Astrocyte (in vitro differentiated cells and primary cell): ENCODE data around the gene ILF3. TPM values are rescaled to one million over a fixed set of nuclear protein-coding genes. Genes with fewer than 3 reads are reported as not detected.

Experiments used
- DNase-seq: peaks from one replicate; pipeline ENCODE4 v3.0.0-alpha.2; 2010; ENCODE audit warnings: low read depth
- FAIRE-seq: peaks from 2 replicates; lab custom pipeline; 2011; peaks lifted over from hg19 to GRCh38; lab: Jason Lieb, UNC
- H2AFZ ChIP-seq: 2 replicates; pipeline ENCODE4 v1.6.0; 2012; ENCODE audit warnings: low read depth, low read length, inconsistent platforms
- H3K27ac ChIP-seq: 2 replicates; pipeline ENCODE4 v1.5.1; 2011; ENCODE audit warnings: low read depth, low read length, inconsistent platforms
- H3K27me3 ChIP-seq: 2 replicates; pipeline ENCODE4 v1.6.0; 2011; ENCODE audit warnings: low read length, inconsistent platforms; ENCODE audit not compliant: insufficient read depth
- H3K36me3 ChIP-seq: 2 replicates; pipeline ENCODE4 v1.5.1; 2011; ENCODE audit warnings: low read length, inconsistent platforms; ENCODE audit not compliant: insufficient read depth
- H3K4me1 ChIP-seq: 2 replicates; pipeline ENCODE4 v1.5.1; 2011; ENCODE audit warnings: low read length, inconsistent platforms; ENCODE audit not compliant: insufficient read depth
- H3K4me2 ChIP-seq: 2 replicates; pipeline ENCODE4 v1.6.0; 2012; ENCODE audit warnings: low read length, inconsistent platforms
- H3K4me3 ChIP-seq: 2 replicates; pipeline ENCODE4 v1.5.1; 2011; ENCODE audit warnings: low read depth, mild to moderate bottlenecking, low read length, inconsistent platforms; ENCODE audit not compliant: insufficient read depth
- H3K79me2 ChIP-seq: 2 replicates; pipeline ENCODE4 v1.6.0; 2012; ENCODE audit warnings: mild to moderate bottlenecking, low read length, inconsistent platforms; ENCODE audit not compliant: insufficient read depth
- H3K9ac ChIP-seq: 2 replicates; pipeline ENCODE4 v1.6.0; 2012; ENCODE audit warnings: mild to moderate bottlenecking, low read length, inconsistent platforms
- H3K9me3 ChIP-seq: 2 replicates; pipeline ENCODE4 v1.5.1; 2012; ENCODE audit warnings: low read depth, mild to moderate bottlenecking, low read length, inconsistent platforms; ENCODE audit not compliant: insufficient read depth
- H4K20me1 ChIP-seq: 2 replicates; pipeline ENCODE4 v1.6.0; 2012; ENCODE audit warnings: low read length, inconsistent platforms; ENCODE audit not compliant: insufficient read depth
- H3K27ac Mint-ChIP-seq: one replicate; pipeline ENCODE4 v1.8.0; 2021; ENCODE audit warnings: mild to moderate bottlenecking, mixed read lengths; ENCODE audit not compliant: unreplicated experiment
- H3K27me3 Mint-ChIP-seq: one replicate; pipeline ENCODE4 v1.8.0; 2021; ENCODE audit warnings: low read depth, mixed read lengths; ENCODE audit not compliant: unreplicated experiment
- H3K36me3 Mint-ChIP-seq: one replicate; pipeline ENCODE4 v1.8.0; 2021; ENCODE audit warnings: low read depth, mixed read lengths; ENCODE audit not compliant: unreplicated experiment
- H3K4me1 Mint-ChIP-seq: one replicate; pipeline ENCODE4 v1.8.0; 2021; ENCODE audit warnings: low read depth, mixed read lengths; ENCODE audit not compliant: unreplicated experiment
- H3K4me3 Mint-ChIP-seq: one replicate; pipeline ENCODE4 v1.8.0; 2021; ENCODE audit warnings: mild to moderate bottlenecking, moderate library complexity, mixed read lengths; ENCODE audit not compliant: unreplicated experiment
- H3K9me3 Mint-ChIP-seq: one replicate; pipeline ENCODE4 v1.8.0; 2021; ENCODE audit warnings: mild to moderate bottlenecking, mixed read lengths; ENCODE audit not compliant: unreplicated experiment
- EZH2 ChIP-seq: IDR thresholded peaks from 2 replicates; pipeline ENCODE4 v1.6.1; 2012; ENCODE audit warnings: mild to moderate bottlenecking, low read length, inconsistent platforms; ENCODE audit not compliant: insufficient read depth
- total RNA-seq: library from RNA; stranded (reverse); gene quantifications from 2 replicates; pipeline ENCODE4 v1.2.1, GENCODE V29; 2021
- TF ChIP-seq, protein P1 (sequence below): IDR thresholded peaks from 2 replicates; pipeline ENCODE4 v1.5.1; 2011; ENCODE audit warnings: low read depth, mild to moderate bottlenecking, inconsistent platforms, low read length, moderate library complexity; ENCODE audit not compliant: insufficient read depth

The ILF3 gene
- total RNA-seq, 1 donor from 2014 or later: 244 TPM

GRCh38 chr19:10677751-10678150 is 23.6 kb downstream of the ILF3 start:
- Histone ChIP-seq H3K27ac (no peak overlapping the region), H3K4me1 (no peaks in the 10 kb centered on the region), H3K27me3 (no peaks in the 10 kb centered on the region), H2AFZ (no peak overlapping the region), H3K4me3 (no peak overlapping the region), H3K36me3 (peaks cover 68% of the 10 kb centered on the region), H3K4me2 (no peak overlapping the region), H3K9ac (no peak overlapping the region), H4K20me1 (peaks cover 95% of the 10 kb centered on the region), H3K79me2 (peaks cover 94% of the 10 kb centered on the region), H3K9me3 (no peaks in the 10 kb centered on the region)
- TF ChIP-seq, protein P1, sequence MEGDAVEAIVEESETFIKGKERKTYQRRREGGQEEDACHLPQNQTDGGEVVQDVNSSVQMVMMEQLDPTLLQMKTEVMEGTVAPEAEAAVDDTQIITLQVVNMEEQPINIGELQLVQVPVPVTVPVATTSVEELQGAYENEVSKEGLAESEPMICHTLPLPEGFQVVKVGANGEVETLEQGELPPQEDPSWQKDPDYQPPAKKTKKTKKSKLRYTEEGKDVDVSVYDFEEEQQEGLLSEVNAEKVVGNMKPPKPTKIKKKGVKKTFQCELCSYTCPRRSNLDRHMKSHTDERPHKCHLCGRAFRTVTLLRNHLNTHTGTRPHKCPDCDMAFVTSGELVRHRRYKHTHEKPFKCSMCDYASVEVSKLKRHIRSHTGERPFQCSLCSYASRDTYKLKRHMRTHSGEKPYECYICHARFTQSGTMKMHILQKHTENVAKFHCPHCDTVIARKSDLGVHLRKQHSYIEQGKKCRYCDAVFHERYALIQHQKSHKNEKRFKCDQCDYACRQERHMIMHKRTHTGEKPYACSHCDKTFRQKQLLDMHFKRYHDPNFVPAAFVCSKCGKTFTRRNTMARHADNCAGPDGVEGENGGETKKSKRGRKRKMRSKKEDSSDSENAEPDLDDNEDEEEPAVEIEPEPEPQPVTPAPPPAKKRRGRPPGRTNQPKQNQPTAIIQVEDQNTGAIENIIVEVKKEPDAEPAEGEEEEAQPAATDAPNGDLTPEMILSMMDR: no peak
- no peak for TF ChIP-seq EZH2
- Mint-ChIP-seq H3K9me3 (no peaks in the 10 kb centered on the region), H3K36me3 (peaks cover 13% of the 10 kb centered on the region), H3K4me1 (no peaks in the 10 kb centered on the region), H3K27ac (no peak overlapping the region), H3K27me3 (no peaks in the 10 kb centered on the region), H3K4me3 (no peak overlapping the region)
- FAIRE-seq: no peak
- no peak for DNase-seq

DNA sequence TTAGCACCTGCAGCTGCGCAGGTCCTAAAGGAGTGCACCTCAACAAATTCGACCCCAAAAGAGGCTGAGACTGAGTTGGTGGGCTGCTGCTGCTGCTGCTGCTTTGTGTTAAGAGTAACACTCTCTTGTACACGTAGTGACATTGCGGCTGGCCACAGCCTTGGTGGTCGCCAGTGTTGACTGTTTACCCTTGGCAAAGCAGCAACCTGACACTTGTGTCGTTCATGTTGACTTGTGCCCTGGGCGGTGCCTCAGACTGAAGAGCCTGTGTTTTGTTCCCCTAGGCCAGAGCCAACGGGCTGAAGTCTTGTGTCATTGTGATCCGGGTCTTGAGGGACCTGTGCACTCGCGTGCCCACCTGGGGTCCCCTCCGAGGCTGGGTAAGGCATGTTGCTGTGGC is 24.7 kb downstream of the ILF3 start:
- Histone ChIP-seq H2AFZ (no peak overlapping the region), H4K20me1 (peaks cover 95% of the 10 kb centered on the region), H3K4me3 (no peak overlapping the region), H3K27ac (no peak overlapping the region), H3K9me3 (no peaks in the 10 kb centered on the region), H3K36me3 (peaks cover 66% of the 10 kb centered on the region), H3K79me2 (peaks cover 93% of the 10 kb centered on the region), H3K27me3 (no peaks in the 10 kb centered on the region), H3K9ac (no peak overlapping the region), H3K4me1 (no peaks in the 10 kb centered on the region), H3K4me2 (no peak overlapping the region)
- H3K36me3 Mint-ChIP-seq: peaks cover 12% of the 10 kb centered on the region
- H3K4me3 Mint-ChIP-seq: no peak overlapping the region
- TF ChIP-seq EZH2: no peak
- TF ChIP-seq, protein P1: no peak
- no peak for FAIRE-seq
- no peaks in the 10 kb centered on the region for H3K4me1 Mint-ChIP-seq
- no peaks in the 10 kb centered on the region for H3K27me3 Mint-ChIP-seq
- no peak overlapping the region for H3K27ac Mint-ChIP-seq
- no peaks in the 10 kb centered on the region for H3K9me3 Mint-ChIP-seq
- no peak for DNase-seq

- Mint-ChIP-seq H3K27me3 (no peaks in the 10 kb centered on the region), H3K4me3 (no peak overlapping the region), H3K27ac (no peak overlapping the region), H3K4me1 (no peaks in the 10 kb centered on the region), H3K36me3 (peaks cover 12% of the 10 kb centered on the region), H3K9me3 (no peaks in the 10 kb centered on the region)
- H3K79me2 ChIP-seq: peaks cover 85% of the 10 kb centered on the region
- H3K4me3 ChIP-seq: no peak overlapping the region
- H2AFZ ChIP-seq: no peak overlapping the region
- H3K27me3 ChIP-seq: no peaks in the 10 kb centered on the region
- no peak overlapping the region for H3K4me2 ChIP-seq
- H4K20me1 ChIP-seq: peaks cover 97% of the 10 kb centered on the region
- H3K27ac ChIP-seq: no peak overlapping the region
- H3K9me3 ChIP-seq: no peaks in the 10 kb centered on the region
- TF ChIP-seq EZH2: no peak
- TF ChIP-seq, protein P1: no peak
- no peaks in the 10 kb centered on the region for H3K4me1 ChIP-seq
- no peak for DNase-seq
- no peak for FAIRE-seq
- H3K9ac ChIP-seq: no peak overlapping the region
- H3K36me3 ChIP-seq: peaks cover 70% of the 10 kb centered on the region
These were observed 25.6 kb downstream of the ILF3 start for GRCh38 chr19:10679743-10680142.
